Mucosa of stomach (tissue), 1 donor: ENCODE measurements around the gene ZNRF1.
A peak's percentile ranks its signal among the peaks of the same experiment; 100 is the strongest.

ENCODE experiments used
- H3K27me3 ChIP-seq: one replicate; pipeline ENCODE4 v1.7.0; 2013; ENCODE audit warnings: mild to moderate bottlenecking, low read length; ENCODE audit not compliant: control insufficient read depth, insufficient read depth
- H3K36me3 ChIP-seq: one replicate; pipeline ENCODE4 v1.7.0; 2013; ENCODE audit warnings: low read length; ENCODE audit not compliant: control insufficient read depth, insufficient read depth
- H3K4me1 ChIP-seq: one replicate; pipeline ENCODE4 v1.7.0; 2013; ENCODE audit warnings: mild to moderate bottlenecking, low read length; ENCODE audit not compliant: control insufficient read depth, insufficient read depth
- H3K4me3 ChIP-seq: one replicate; pipeline ENCODE4 v1.7.0; 2013; ENCODE audit warnings: low read length
- H3K9ac ChIP-seq: one replicate; pipeline ENCODE4 v1.7.0; 2013; ENCODE audit warnings: mild to moderate bottlenecking, low read length, moderate library complexity
- H3K9me3 ChIP-seq: one replicate; pipeline ENCODE4 v1.7.0; 2013; ENCODE audit warnings: mild to moderate bottlenecking, low read length, moderate library complexity; ENCODE audit not compliant: control insufficient read depth
- donor health status: Pancreatic carcinoma.

Gene ZNRF1

DNA sequence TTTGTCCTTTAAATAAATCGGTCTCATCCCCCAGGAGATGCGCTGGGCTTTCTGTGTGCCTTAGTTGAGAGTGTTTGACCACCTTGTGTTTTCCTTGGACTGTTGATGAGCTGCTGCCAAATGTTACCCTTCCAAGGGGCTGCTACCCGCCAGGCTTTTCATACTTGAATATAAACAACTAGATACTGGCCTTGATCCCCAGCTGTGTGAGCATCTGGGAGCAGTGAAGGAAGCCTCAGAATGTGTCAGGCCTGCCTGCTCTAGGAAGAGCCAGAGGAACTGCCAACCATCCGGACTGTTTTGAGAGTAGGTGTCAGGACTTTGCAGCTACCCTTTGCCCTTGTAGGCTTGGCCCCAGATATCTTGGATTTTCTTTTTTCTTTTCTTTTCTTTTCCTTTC lies 60.0 kb downstream of the ZNRF1 start:
- no peaks in the 10 kb centered on the region for H3K9me3 ChIP-seq
- H3K27me3 ChIP-seq, result no peaks in the 10 kb centered on the region
- H3K4me1 ChIP-seq, result peaks cover 40% of the 10 kb centered on the region
- no peak overlapping the region for H3K4me3 ChIP-seq
- H3K36me3 ChIP-seq, result no peaks in the 10 kb centered on the region
- no peak overlapping the region for H3K9ac ChIP-seq

DNA sequence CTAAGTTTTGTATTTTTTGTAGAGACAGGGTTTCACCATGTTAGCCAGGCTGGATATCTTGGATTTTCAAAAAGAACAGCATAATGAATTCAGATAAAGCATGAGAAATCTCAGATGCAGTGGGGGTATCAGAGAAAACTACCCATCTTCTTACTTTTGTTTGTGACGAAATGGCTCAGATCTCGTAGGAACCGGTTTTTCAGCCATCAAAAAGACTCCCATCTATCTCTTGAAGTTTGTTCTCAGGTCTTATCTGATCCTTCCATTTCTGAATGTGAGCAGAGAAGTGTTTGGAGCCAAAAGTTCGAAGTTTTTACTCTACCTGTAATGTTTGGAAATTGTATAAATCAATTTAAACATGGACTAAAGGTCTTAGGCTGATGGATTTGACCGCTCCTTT lies 60.6 kb downstream of the ZNRF1 start:
- peaks cover 40% of the 10 kb centered on the region for H3K4me1 ChIP-seq
- no peaks in the 10 kb centered on the region for H3K9me3 ChIP-seq
- no peak overlapping the region for H3K4me3 ChIP-seq
- H3K9ac ChIP-seq, result no peak overlapping the region
- H3K27me3 ChIP-seq, result no peaks in the 10 kb centered on the region
- no peaks in the 10 kb centered on the region for H3K36me3 ChIP-seq

GRCh38 chr16:75060723-75061122 lies 61.9 kb downstream of the ZNRF1 start:
- Histone ChIP-seq H3K9ac (no peak overlapping the region), H3K9me3 (no peaks in the 10 kb centered on the region), H3K4me1 (peaks cover 40% of the 10 kb centered on the region), H3K4me3 (no peak overlapping the region), H3K36me3 (no peaks in the 10 kb centered on the region), H3K27me3 (no peaks in the 10 kb centered on the region)

- Histone ChIP-seq H3K9ac (no peak overlapping the region), H3K9me3 (no peaks in the 10 kb centered on the region), H3K36me3 (no peaks in the 10 kb centered on the region), H3K4me3 (no peak overlapping the region), H3K27me3 (no peaks in the 10 kb centered on the region), H3K4me1 (peaks cover 48% of the 10 kb centered on the region)
These were observed 62.8 kb downstream of the ZNRF1 start for GRCh38 chr16:75061669-75062068.

- Histone ChIP-seq H3K36me3 (no peaks in the 10 kb centered on the region), H3K4me1 (peaks cover 53% of the 10 kb centered on the region), H3K4me3 (no peak overlapping the region), H3K9ac (no peak overlapping the region), H3K27me3 (no peaks in the 10 kb centered on the region), H3K9me3 (no peaks in the 10 kb centered on the region)
These were observed 63.5 kb downstream of the ZNRF1 start for GRCh38 chr16:75062135-75062975.

- H3K4me1 ChIP-seq, result peaks cover 54% of the 10 kb centered on the region
- no peaks in the 10 kb centered on the region for H3K27me3 ChIP-seq
- no peaks in the 10 kb centered on the region for H3K9me3 ChIP-seq
- H3K9ac ChIP-seq, result no peak overlapping the region
- H3K4me3 ChIP-seq, result no peak overlapping the region
- H3K36me3 ChIP-seq, result no peaks in the 10 kb centered on the region
These were observed 64.1 kb downstream of the ZNRF1 start for GRCh38 chr16:75062976-75063346.

DNA sequence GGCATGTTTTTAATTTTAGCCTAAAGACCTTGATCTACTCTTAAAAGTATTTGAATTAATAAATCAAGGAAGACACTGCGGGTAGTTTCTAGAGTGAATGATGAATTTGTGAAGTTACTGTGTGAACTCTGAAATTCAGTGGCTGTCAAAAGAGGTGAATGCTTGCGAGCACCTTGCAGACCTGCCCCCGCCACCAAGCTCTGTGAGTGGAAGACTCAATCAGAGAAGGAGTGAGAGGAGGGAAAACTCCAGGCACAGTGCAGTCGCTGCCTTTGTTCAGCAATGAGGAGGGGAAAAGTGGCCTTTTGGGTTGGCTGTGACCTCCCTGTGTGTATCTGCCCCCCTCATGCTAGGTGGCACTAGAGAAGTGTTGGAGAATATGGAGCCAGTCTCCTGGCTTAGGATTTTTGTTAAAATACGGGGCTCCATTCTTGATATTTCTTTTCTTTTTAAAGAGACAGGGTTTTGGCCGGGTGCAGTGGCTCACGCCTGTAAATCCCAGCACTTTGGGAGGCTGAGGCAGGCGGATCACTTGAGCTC lies 64.8 kb downstream of the ZNRF1 start:
- H3K4me1 ChIP-seq, result peaks cover 60% of the 10 kb centered on the region
- no peak overlapping the region for H3K4me3 ChIP-seq
- no peaks in the 10 kb centered on the region for H3K9me3 ChIP-seq
- H3K36me3 ChIP-seq, result no peaks in the 10 kb centered on the region
- no peak overlapping the region for H3K9ac ChIP-seq
- H3K27me3 ChIP-seq, result no peaks in the 10 kb centered on the region

GRCh38 chr16:75064403-75065148 lies 65.8 kb downstream of the ZNRF1 start:
- Histone ChIP-seq H3K9ac (peak overlapping the region; percentile 79), H3K27me3 (no peaks in the 10 kb centered on the region), H3K36me3 (no peaks in the 10 kb centered on the region), H3K4me3 (peak overlapping the region; percentile 56), H3K9me3 (no peaks in the 10 kb centered on the region), H3K4me1 (peaks cover 63% of the 10 kb centered on the region)

- peak overlapping the region; percentile 79 for H3K9ac ChIP-seq
- no peaks in the 10 kb centered on the region for H3K36me3 ChIP-seq
- H3K27me3 ChIP-seq, result no peaks in the 10 kb centered on the region
- no peaks in the 10 kb centered on the region for H3K9me3 ChIP-seq
- H3K4me3 ChIP-seq, result peak overlapping the region; percentile 56
- H3K4me1 ChIP-seq, result peaks cover 69% of the 10 kb centered on the region
These were observed 66.3 kb downstream of the ZNRF1 start for GRCh38 chr16:75065149-75065505.

DNA sequence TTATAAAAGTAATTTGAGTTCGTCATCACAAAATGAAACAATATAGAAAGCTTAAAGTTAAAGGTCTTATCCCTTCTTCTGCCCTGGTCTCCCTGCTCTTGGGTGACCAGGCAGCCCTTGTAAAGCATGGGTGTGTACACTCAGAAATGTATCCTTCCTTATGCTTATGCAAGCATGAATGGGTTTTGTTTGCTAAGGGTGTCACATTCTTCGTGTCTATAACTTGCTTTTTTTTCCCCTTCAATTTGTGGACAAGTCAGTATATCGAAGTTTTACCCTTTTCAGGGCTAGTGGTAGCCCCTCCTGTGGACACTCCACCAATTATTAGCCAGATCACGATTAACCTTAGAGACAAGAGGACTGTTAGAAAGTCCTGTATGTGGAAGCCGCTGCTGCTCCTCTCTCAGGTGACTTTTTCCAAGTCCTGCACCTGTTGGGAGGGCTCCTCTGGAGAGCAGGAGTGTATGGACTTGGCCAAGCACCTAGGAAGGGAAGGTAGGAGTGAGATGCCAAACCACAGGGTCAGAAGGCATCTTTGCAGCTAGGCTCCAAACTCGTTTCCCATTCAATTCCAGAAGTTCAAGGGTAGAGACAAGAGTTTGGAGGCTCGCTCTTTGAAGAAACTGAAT lies 66.8 kb downstream of the ZNRF1 start:
- H3K4me3 ChIP-seq, result peak overlapping the region; percentile 12
- H3K36me3 ChIP-seq, result no peaks in the 10 kb centered on the region
- peaks cover 74% of the 10 kb centered on the region for H3K4me1 ChIP-seq
- H3K9me3 ChIP-seq, result no peaks in the 10 kb centered on the region
- H3K9ac ChIP-seq, result peak overlapping the region; percentile 79
- no peaks in the 10 kb centered on the region for H3K27me3 ChIP-seq

- H3K9me3 ChIP-seq, result no peaks in the 10 kb centered on the region
- H3K4me1 ChIP-seq, result peaks cover 81% of the 10 kb centered on the region
- H3K4me3 ChIP-seq, result no peak overlapping the region
- H3K9ac ChIP-seq, result no peak overlapping the region
- H3K36me3 ChIP-seq, result no peaks in the 10 kb centered on the region
- H3K27me3 ChIP-seq, result no peaks in the 10 kb centered on the region
These were observed 68.1 kb downstream of the ZNRF1 start for GRCh38 chr16:75066861-75067447.
